GM21515 (cell line): ENCODE results near the gene ITPR2.
"Not testable (repeated sequence)": the region's sequence is repeated elsewhere in the genome, so short reads cannot be mapped to it uniquely, and the experiment has no call there.

ENCODE experiments used
- ATAC-seq: cut with Tn5 transposase; IDR thresholded peaks from one replicate; pipeline ENCODE4 v1.9.1; 2021; ENCODE audit not compliant: unreplicated experiment

ITPR2 gene

GRCh38 chr12:26735249-26735639 lies 97.8 kb downstream of the ITPR2 start:
- ATAC-seq, result no peak

- no peak for ATAC-seq
Observed at GRCh38 chr12:26734510-26735248, 98.3 kb downstream of the ITPR2 start.

- ATAC-seq, result peak; percentile 67
Observed at GRCh38 chr12:26732005-26732908, 100.7 kb downstream of the ITPR2 start.

GRCh38 chr12:26730481-26731350 lies 102.3 kb downstream of the ITPR2 start:
- ATAC-seq, result no peak

- not testable (repeated sequence) for ATAC-seq
Observed at GRCh38 chr12:26729137-26729671, 103.8 kb downstream of the ITPR2 start.

GRCh38 chr12:26728205-26729050 lies 104.6 kb downstream of the ITPR2 start:
- ATAC-seq, result no peak

GRCh38 chr12:26727482-26728204 lies 105.4 kb downstream of the ITPR2 start:
- ATAC-seq, result no peak

GRCh38 chr12:26726956-26727355 lies 106.0 kb downstream of the ITPR2 start:
- no peak for ATAC-seq

GRCh38 chr12:26725276-26725916 lies 107.6 kb downstream of the ITPR2 start:
- ATAC-seq, result no peak

- ATAC-seq, result no peak
Observed at GRCh38 chr12:26724309-26724702, 108.7 kb downstream of the ITPR2 start.

GRCh38 chr12:26723379-26724308 lies 109.3 kb downstream of the ITPR2 start:
- no peak for ATAC-seq

GRCh38 chr12:26721800-26722199 lies 111.2 kb downstream of the ITPR2 start:
- no peak for ATAC-seq

- ATAC-seq, result no peak
Observed at GRCh38 chr12:26719852-26720251, 113.1 kb downstream of the ITPR2 start.

- ATAC-seq, result no peak
Observed at GRCh38 chr12:26717757-26718156, 115.2 kb downstream of the ITPR2 start.

GRCh38 chr12:26715232-26715631 lies 117.8 kb downstream of the ITPR2 start:
- no peak for ATAC-seq

- ATAC-seq, result peak; percentile 71
Observed at GRCh38 chr12:26713885-26714383, 119.1 kb downstream of the ITPR2 start.

- no peak for ATAC-seq
Observed at GRCh38 chr12:26712892-26713291, 120.1 kb downstream of the ITPR2 start.

- ATAC-seq, result no peak
Observed at GRCh38 chr12:26711569-26711968, 121.4 kb downstream of the ITPR2 start.
